Retina (tissue), 1 donor: Measurements from ENCODE around the gene NOP9.

Experiments used
- DNase-seq: peaks from one replicate; pipeline ENCODE4 v3.0.0-alpha.2; 2016

The NOP9 gene

DNA sequence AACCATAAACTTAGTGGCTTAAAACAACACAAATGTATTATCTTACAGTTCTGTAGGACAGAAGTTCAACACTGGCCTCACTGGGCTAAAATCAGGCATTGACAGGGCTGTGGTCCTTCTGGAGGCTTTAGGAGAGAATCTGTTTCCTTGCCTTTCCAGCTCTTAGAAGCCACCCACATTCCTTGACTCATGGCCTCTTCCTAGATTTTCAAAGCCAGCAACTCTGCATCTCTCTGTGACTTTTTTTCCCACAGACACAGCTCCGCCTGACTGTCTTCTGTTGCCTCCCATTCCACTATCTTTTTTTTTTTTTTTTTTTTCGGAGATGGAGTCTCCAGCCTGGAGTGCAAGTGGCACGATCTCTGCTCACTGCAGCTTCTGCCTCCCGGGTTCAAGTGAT lies 56.6 kb downstream of the NOP9 start:
- no peak for DNase-seq
